SK-N-SH (cell line): ENCODE results near the gene TMEM184B. TPM values are rescaled to one million over a fixed set of nuclear protein-coding genes. Genes with fewer than 3 reads are reported as not detected.

Source experiments
- FOXM1 ChIP-seq: IDR thresholded peaks from 2 replicates; pipeline ENCODE4 v1.4.0; 2012; ENCODE audit warnings: low read depth, mild to moderate bottlenecking
- polyA plus RNA-seq, 3 experiments: library from polyadenylated mRNA; depleted of rRNA; stranded (reverse); fragments of >200 nt; gene quantifications; 2 replicates each; pipeline ENCODE4 v1.2.3, GENCODE V29; 2012
- small RNA-seq, 7 experiments: library from RNA; depleted of rRNA; stranded (forward); fragments of <200 nt; gene quantifications; one replicate each; pipeline ENCODE3, GENCODE V24; 2012
- TF ChIP-seq, protein P1 (sequence below): fragments of 200-600 bp; sonication (generic); IDR thresholded peaks from 2 replicates; pipeline ENCODE4 v1.6.1; 2017; ENCODE audit warnings: antibody characterized with exemption, mild to moderate bottlenecking, moderate library complexity

The TMEM184B gene
- polyA plus RNA-seq, 1 of the 3 experiments (the other 2 are of a cell fraction) = 25.3 TPM

DNA sequence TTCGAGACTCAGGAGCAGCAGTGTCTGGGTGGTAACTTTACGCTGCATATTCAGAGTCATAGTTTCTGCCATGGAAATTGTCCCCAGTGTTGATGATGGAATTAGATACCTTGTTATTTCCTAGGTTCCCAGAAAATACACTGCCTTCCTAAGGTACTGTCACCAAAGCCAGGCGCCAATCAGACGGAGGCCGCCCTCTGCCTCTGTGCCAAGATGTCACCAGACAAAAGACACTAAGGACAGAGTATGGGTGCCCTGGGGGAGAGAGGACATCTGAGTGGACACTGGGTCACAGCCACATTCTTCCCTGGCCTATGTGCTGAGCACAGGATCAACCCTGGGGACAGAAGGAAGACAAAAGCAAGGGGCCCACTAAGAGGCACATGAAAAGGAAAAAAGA is 102.3 kb downstream of the TMEM184B start (continued):
- TF ChIP-seq, protein P1, sequence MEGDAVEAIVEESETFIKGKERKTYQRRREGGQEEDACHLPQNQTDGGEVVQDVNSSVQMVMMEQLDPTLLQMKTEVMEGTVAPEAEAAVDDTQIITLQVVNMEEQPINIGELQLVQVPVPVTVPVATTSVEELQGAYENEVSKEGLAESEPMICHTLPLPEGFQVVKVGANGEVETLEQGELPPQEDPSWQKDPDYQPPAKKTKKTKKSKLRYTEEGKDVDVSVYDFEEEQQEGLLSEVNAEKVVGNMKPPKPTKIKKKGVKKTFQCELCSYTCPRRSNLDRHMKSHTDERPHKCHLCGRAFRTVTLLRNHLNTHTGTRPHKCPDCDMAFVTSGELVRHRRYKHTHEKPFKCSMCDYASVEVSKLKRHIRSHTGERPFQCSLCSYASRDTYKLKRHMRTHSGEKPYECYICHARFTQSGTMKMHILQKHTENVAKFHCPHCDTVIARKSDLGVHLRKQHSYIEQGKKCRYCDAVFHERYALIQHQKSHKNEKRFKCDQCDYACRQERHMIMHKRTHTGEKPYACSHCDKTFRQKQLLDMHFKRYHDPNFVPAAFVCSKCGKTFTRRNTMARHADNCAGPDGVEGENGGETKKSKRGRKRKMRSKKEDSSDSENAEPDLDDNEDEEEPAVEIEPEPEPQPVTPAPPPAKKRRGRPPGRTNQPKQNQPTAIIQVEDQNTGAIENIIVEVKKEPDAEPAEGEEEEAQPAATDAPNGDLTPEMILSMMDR = no peak
- TF ChIP-seq FOXM1 = no peak

Small RNA genes lying within 50 kb of the gene (small RNA-seq; reads per million reads assigned to genes)
- 0 reads per million in 7 experiments for gene RF00017
- gene RN7SL704P = 0 reads per million in 7 experiments

Other genes starting within 250 kb of the TMEM184B start
- 36.8 and 42.8 TPM in 2 replicates for gene PICK1, start 215.6 kb downstream of the TMEM184B start, polyA plus RNA-seq (2012; rRNA removed)
- not detected in 2 replicates for gene SLC16A8, start 188.8 kb downstream of the TMEM184B start, polyA plus RNA-seq (2012; rRNA removed)
- gene BAIAP2L2, start 162.3 kb downstream of the TMEM184B start, polyA plus RNA-seq (2012; rRNA removed) = 0.13 and 0.16 TPM in 2 replicates
- gene PLA2G6, start 91.2 kb downstream of the TMEM184B start, polyA plus RNA-seq (2012; rRNA removed) = 10.5 and 14.5 TPM in 2 replicates
- gene MAFF, start 71.0 kb downstream of the TMEM184B start, polyA plus RNA-seq (2012; rRNA removed) = 7.9 and 8.2 TPM in 2 replicates
- gene CSNK1E, start 44.4 kb upstream of the TMEM184B start, polyA plus RNA-seq (2012; rRNA removed) = 126 and 130 TPM in 2 replicates
- not detected in 2 replicates for gene KCNJ4, start 182.2 kb upstream of the TMEM184B start, polyA plus RNA-seq (2012; rRNA removed)
- 16.5 and 17.1 TPM in 2 replicates for gene KDELR3, start 195.1 kb upstream of the TMEM184B start, polyA plus RNA-seq (2012; rRNA removed)
- 111 and 178 TPM in 2 replicates for gene DDX17, start 233.3 kb upstream of the TMEM184B start, polyA plus RNA-seq (2012; rRNA removed)